ENCODE results near the gene ACTL8. TPM values are rescaled to one million over a fixed set of nuclear protein-coding genes. Genes with fewer than 3 reads are reported as not detected.
A peak's percentile ranks its signal among the peaks of the same experiment; 100 is the strongest.

Gene ACTL8
- total RNA-seq, 4 donors from 2014 or later = not detected

- H3K4me1 ChIP-seq = no peaks in the 10 kb centered on the region
- 64 to 82% methylated on average over 6 to 10 of the region's 10 CpGs for WGBS, 2 donors (ENCODE audit: low coverage in 1 of 2)
Observed at GRCh38 chr1:17729909-17730308, 25.2 kb upstream of the ACTL8 start.

GRCh38 chr1:17731460-17731859 is 23.7 kb upstream of the ACTL8 start:
- H3K4me3 ChIP-seq = no peak overlapping the region
- TF ChIP-seq POLR2AphosphoS5 (IDR thresholded peaks at IDR 0.05) = no peak
- TF ChIP-seq CTCF (IDR thresholded peaks at IDR 0.05) = no peak
- no peak for TF ChIP-seq EP300 (IDR thresholded peaks at IDR 0.05; ENCODE audit: low read depth)
- no peak for TF ChIP-seq POLR2A (IDR thresholded peaks at IDR 0.05)
- H3K36me3 ChIP-seq = no peaks in the 10 kb centered on the region
- intact Hi-C loops (cut with DNase I; ENCODE audit: low total_unique reads) (no loop called here), in situ Hi-C loops (cut with MboI; ENCODE audit: low pct_ligation_motif_present in 1 of 4, low pct_unique_long_range_greater_than_20kb in 1 of 4, low sequenced_read_pairs in 3 of 4) (no loop called here)
- no peak overlapping the region for H3K27ac ChIP-seq
- WGBS, 2 donors (ENCODE audit: low coverage in 1 of 2) = 55% methylated on average over 5 of the region's 5 CpGs; no CpG with 5 or more reads in 1 of the 2 donors
- peak; percentile 22 for DNase-seq
- H3K9me3 ChIP-seq = no peaks in the 10 kb centered on the region
- no peaks in the 10 kb centered on the region for H3K27me3 ChIP-seq
- no peaks in the 10 kb centered on the region for H3K4me1 ChIP-seq

More at GRCh38 chr1:17729909-17730308, 25.2 kb upstream of the ACTL8 start:
- Histone ChIP-seq H3K4me3 (no peak overlapping the region), H3K27ac (no peak overlapping the region), H3K27me3 (no peaks in the 10 kb centered on the region), H3K36me3 (no peaks in the 10 kb centered on the region), H3K9me3 (no peaks in the 10 kb centered on the region)
- DNase-seq = no peak
- TF ChIP-seq POLR2AphosphoS5 (IDR thresholded peaks at IDR 0.05) = no peak
- no peak for TF ChIP-seq POLR2A (IDR thresholded peaks at IDR 0.05)
- no peak for TF ChIP-seq EP300 (IDR thresholded peaks at IDR 0.05; ENCODE audit: low read depth)
- TF ChIP-seq CTCF (IDR thresholded peaks at IDR 0.05) = no peak
- in situ Hi-C loops (cut with MboI; ENCODE audit: low pct_ligation_motif_present in 1 of 4, low pct_unique_long_range_greater_than_20kb in 1 of 4, low sequenced_read_pairs in 3 of 4) = no loop called here
- intact Hi-C loops (cut with DNase I; ENCODE audit: low total_unique reads) = no loop called here

DNA sequence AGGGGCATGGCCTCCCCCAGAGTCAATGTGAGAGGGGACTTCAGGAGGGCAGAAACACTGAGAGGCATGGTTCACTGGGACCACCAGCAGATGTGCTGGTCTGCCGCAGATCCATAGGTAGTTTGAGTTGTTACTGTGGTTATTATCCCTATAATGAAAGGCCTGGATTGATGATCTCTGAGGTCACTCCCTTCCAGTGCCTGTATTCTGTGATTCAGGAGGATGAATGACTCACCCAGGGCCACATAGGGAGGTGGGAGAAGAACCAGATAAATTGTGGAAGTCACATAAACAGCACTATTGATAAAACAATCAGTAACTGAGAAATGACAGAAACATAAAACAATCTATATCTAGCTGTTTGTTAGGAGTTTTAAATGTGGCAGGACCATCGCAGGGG is 22.7 kb upstream of the ACTL8 start:
- Histone ChIP-seq H3K36me3 (no peaks in the 10 kb centered on the region), H3K27ac (no peak overlapping the region), H3K27me3 (peaks cover 7% of the 10 kb centered on the region), H3K4me3 (no peak overlapping the region), H3K9me3 (no peaks in the 10 kb centered on the region), H3K4me1 (no peaks in the 10 kb centered on the region)
- 88 to 90% methylated on average over 1 to 2 of the region's 2 CpGs for WGBS, 2 donors (ENCODE audit: low coverage in 1 of 2)
- in situ Hi-C loops (cut with MboI; ENCODE audit: low pct_ligation_motif_present in 1 of 4, low pct_unique_long_range_greater_than_20kb in 1 of 4, low sequenced_read_pairs in 3 of 4) (no loop called here), intact Hi-C loops (cut with DNase I; ENCODE audit: low total_unique reads) (no loop called here)
- TF ChIP-seq EP300 (IDR thresholded peaks at IDR 0.05; ENCODE audit: low read depth) = no peak
- DNase-seq = no peak

DNA sequence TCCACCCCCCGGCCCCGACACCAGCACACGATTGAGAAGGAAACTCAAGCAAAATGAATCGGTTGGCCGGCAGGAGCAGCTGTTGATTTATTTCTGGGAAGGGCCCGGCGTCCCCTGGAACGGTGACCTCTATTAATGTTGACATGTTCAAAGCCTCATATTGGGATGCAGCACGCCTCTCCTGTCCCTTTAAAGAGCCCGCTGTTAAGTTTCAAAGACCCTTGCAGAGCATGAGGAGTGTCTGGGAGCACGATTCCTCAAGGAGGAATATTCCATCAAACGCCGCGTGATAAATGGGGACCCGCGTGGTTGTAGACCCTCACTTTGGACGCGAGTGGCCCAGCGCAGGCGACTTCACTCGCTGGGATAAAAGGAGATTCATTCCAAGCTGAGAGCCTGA is 21.5 kb upstream of the ACTL8 start:
- in situ Hi-C loops (cut with MboI; ENCODE audit: low pct_ligation_motif_present in 1 of 4, low pct_unique_long_range_greater_than_20kb in 1 of 4, low sequenced_read_pairs in 3 of 4) = no loop called here
- 72% methylated on average over 21 of the region's 21 CpGs; no CpG with 5 or more reads in 1 of the 2 donors for WGBS, 2 donors (ENCODE audit: low coverage in 1 of 2)
- TF ChIP-seq CTCF (IDR thresholded peaks at IDR 0.05) = no peak
- TF ChIP-seq EP300 (IDR thresholded peaks at IDR 0.05; ENCODE audit: low read depth) = no peak
- H3K4me1 ChIP-seq = no peaks in the 10 kb centered on the region
- H3K27me3 ChIP-seq = peaks cover 7% of the 10 kb centered on the region
- no peaks in the 10 kb centered on the region for H3K9me3 ChIP-seq
- no peak overlapping the region for H3K4me3 ChIP-seq
- intact Hi-C loops (cut with DNase I; ENCODE audit: low total_unique reads) = no loop called here
- no peaks in the 10 kb centered on the region for H3K36me3 ChIP-seq
- H3K27ac ChIP-seq = no peak overlapping the region
- no peak for DNase-seq

- WGBS, 2 donors (ENCODE audit: low coverage in 1 of 2) = 82 to 85% methylated on average over 7 of the region's 7 CpGs
Observed at GRCh38 chr1:17734609-17735008, 20.5 kb upstream of the ACTL8 start.

More at GRCh38 chr1:17734609-17735008, 20.5 kb upstream of the ACTL8 start:
- Histone ChIP-seq H3K9me3 (no peaks in the 10 kb centered on the region), H3K27ac (no peak overlapping the region), H3K4me1 (no peaks in the 10 kb centered on the region), H3K27me3 (peaks cover 8% of the 10 kb centered on the region), H3K36me3 (no peaks in the 10 kb centered on the region), H3K4me3 (no peak overlapping the region)
- in situ Hi-C loops (cut with MboI; ENCODE audit: low pct_ligation_motif_present in 1 of 4, low pct_unique_long_range_greater_than_20kb in 1 of 4, low sequenced_read_pairs in 3 of 4) = no loop called here
- intact Hi-C loops (cut with DNase I; ENCODE audit: low total_unique reads) = no loop called here
- TF ChIP-seq POLR2AphosphoS5 (IDR thresholded peaks at IDR 0.05) = no peak
- no peak for TF ChIP-seq EP300 (IDR thresholded peaks at IDR 0.05; ENCODE audit: low read depth)
- no peak for TF ChIP-seq POLR2A (IDR thresholded peaks at IDR 0.05)
- no peak for TF ChIP-seq CTCF (IDR thresholded peaks at IDR 0.05)
- DNase-seq = no peak
